ENCODE results near the gene KRTAP10-10. TPM values are rescaled to one million over a fixed set of nuclear protein-coding genes. Genes with fewer than 3 reads are reported as not detected.
"Not testable (repeated sequence)": the region's sequence is repeated elsewhere in the genome, so short reads cannot be mapped to it uniquely, and the experiment has no call there.

Gene KRTAP10-10
- total RNA-seq, 4 donors from 2014 or later: not detected

DNA sequence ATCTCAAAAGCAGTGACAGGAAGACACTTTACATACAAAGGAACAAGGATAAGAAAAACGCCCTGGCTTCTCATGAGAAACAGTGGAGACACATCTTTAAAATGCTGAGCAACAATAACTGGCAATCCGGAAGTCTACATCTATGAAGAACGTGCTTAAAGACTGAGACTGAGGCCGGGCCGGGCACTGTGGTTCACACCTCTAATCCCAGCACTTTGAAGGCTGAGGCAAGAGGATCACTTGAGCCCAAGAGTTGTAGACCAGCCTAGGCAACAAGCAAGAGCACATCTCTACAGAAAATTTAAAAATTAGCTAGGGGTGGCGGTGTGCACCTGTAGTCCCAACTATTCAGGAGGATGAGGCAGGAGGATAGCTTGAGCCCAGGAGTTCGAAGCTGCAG lies 46.9 kb downstream of the KRTAP10-10 start:
- ATAC-seq: no peak
- TF ChIP-seq, protein P1, sequence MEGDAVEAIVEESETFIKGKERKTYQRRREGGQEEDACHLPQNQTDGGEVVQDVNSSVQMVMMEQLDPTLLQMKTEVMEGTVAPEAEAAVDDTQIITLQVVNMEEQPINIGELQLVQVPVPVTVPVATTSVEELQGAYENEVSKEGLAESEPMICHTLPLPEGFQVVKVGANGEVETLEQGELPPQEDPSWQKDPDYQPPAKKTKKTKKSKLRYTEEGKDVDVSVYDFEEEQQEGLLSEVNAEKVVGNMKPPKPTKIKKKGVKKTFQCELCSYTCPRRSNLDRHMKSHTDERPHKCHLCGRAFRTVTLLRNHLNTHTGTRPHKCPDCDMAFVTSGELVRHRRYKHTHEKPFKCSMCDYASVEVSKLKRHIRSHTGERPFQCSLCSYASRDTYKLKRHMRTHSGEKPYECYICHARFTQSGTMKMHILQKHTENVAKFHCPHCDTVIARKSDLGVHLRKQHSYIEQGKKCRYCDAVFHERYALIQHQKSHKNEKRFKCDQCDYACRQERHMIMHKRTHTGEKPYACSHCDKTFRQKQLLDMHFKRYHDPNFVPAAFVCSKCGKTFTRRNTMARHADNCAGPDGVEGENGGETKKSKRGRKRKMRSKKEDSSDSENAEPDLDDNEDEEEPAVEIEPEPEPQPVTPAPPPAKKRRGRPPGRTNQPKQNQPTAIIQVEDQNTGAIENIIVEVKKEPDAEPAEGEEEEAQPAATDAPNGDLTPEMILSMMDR (IDR thresholded peaks at IDR 0.05): no peak
- no peak for TF ChIP-seq POLR2AphosphoS5 (IDR thresholded peaks at IDR 0.05)
- TF ChIP-seq EP300 (IDR thresholded peaks at IDR 0.05): no peak
- TF ChIP-seq POLR2A (IDR thresholded peaks at IDR 0.05): no peak
- Histone ChIP-seq H3K4me3 (no peak overlapping the region), H3K27ac (no peak overlapping the region), H3K27me3 (peaks cover 37% of the 10 kb centered on the region), H3K4me1 (no peaks in the 10 kb centered on the region), H3K36me3 (no peaks in the 10 kb centered on the region), H3K9me3 (no peaks in the 10 kb centered on the region)
- 63 to 82% methylated on average over 6 to 7 of the region's 7 CpGs for WGBS, 2 donors (ENCODE audit: low coverage in 1 of 2)

DNA sequence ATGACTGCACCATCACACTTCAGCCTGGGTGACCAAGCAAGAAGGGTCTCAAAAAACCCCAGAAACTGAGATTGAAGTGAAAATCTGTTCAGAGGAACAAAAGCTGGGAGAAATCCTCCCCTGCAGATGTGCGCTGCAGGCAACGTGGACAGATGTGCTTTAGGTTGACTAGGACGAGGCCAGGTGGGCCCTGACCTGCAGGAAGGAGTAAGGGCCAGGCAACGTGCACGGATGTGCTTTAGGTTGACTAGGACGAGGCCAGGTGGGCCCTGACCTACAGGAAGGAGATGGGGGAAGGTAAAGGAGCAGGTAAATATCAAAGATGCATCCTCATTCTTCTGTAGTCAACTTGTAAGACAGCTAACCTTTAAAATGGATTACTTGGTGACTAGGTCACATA lies 47.3 kb downstream of the KRTAP10-10 start:
- H3K4me1 ChIP-seq: no peaks in the 10 kb centered on the region
- no peak overlapping the region for H3K4me3 ChIP-seq
- no peak for ATAC-seq
- H3K36me3 ChIP-seq: no peaks in the 10 kb centered on the region
- no peak overlapping the region for H3K27ac ChIP-seq
- H3K27me3 ChIP-seq: peaks cover 38% of the 10 kb centered on the region
- no peak for TF ChIP-seq EP300 (IDR thresholded peaks at IDR 0.05)
- TF ChIP-seq, protein P1 (IDR thresholded peaks at IDR 0.05): no peak
- TF ChIP-seq POLR2AphosphoS5 (IDR thresholded peaks at IDR 0.05): no peak
- TF ChIP-seq POLR2A (IDR thresholded peaks at IDR 0.05): no peak
- no peaks in the 10 kb centered on the region for H3K9me3 ChIP-seq
- 58 to 92% methylated on average over 4 to 6 of the region's 6 CpGs for WGBS, 2 donors (ENCODE audit: low coverage in 1 of 2)

DNA sequence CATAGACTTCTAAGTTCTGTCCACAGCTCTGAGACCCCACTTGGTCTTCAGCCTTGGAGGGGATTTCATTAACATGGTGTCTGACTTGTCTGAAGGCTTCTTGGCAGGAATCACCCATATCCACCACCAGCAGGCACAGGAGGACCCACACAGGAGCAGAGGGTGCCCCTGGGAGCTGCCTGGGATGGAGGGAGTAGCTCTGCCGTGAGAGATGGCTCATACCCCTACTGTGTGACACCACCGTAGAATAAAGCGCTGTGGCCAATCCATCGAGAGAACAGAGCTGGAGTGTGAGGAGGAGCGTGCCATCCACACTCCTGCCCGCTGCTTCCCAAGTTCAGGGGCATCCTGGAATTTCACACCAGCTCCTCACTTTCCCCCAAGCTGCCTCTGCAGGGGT lies 47.9 kb downstream of the KRTAP10-10 start:
- not testable (repeated sequence) for H3K27ac ChIP-seq, H3K4me1 ChIP-seq, ATAC-seq, H3K4me3 ChIP-seq, H3K9me3 ChIP-seq, H3K36me3 ChIP-seq
- WGBS, 2 donors (ENCODE audit: low coverage in 1 of 2): 60 to 100% methylated on average over 1 to 3 of the region's 6 CpGs
- peaks cover 39% of the 10 kb centered on the region for H3K27me3 ChIP-seq

DNA sequence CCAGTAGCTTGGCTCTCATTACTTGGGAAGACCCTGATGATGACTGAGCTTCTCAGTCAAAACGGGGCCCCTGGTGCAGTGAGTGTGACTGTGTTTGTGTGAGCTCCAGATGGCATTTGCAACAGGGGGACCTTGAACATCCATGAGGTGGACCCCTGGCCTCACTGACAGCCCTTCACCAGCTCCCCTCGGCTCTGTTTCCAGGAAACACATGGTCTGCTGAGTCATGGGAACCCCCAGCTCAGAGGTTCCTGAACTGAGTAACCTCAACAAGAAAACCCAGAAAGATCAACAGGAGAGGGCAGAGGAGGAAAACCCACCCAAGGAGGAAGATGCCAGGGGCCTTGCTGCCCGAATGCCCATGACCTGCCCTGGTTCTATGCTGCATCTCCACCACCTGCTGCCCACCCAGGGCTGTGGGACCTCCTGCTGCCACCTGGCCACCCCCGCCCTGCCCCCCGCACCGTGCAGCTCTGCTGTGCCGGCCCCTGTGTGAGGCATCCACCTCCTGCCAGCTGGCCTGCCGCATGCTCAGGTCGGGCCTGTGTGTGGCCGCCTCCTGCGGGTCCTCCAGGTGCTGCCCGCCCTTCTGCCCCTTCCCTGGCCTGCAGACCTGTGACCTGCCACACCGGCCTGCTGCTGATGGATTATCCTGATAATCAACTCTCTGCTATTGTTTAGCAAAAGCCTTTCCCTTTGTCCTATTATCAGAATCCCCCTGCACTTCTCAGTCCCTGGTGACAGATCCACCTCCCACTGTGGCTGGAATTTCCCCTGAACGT lies 49.0 kb downstream of the KRTAP10-10 start:
- no peaks in the 10 kb centered on the region for H3K36me3 ChIP-seq
- no peak overlapping the region for H3K27ac ChIP-seq
- ATAC-seq: no peak
- no peaks in the 10 kb centered on the region for H3K9me3 ChIP-seq
- peaks cover 49% of the 10 kb centered on the region for H3K27me3 ChIP-seq
- no peak for TF ChIP-seq POLR2A (IDR thresholded peaks at IDR 0.05)
- no peak for TF ChIP-seq POLR2AphosphoS5 (IDR thresholded peaks at IDR 0.05)
- no peaks in the 10 kb centered on the region for H3K4me1 ChIP-seq
- no peak overlapping the region for H3K4me3 ChIP-seq
- WGBS, 2 donors (ENCODE audit: low coverage in 1 of 2): 19 to 29% methylated on average over 2 to 4 of the region's 14 CpGs

DNA sequence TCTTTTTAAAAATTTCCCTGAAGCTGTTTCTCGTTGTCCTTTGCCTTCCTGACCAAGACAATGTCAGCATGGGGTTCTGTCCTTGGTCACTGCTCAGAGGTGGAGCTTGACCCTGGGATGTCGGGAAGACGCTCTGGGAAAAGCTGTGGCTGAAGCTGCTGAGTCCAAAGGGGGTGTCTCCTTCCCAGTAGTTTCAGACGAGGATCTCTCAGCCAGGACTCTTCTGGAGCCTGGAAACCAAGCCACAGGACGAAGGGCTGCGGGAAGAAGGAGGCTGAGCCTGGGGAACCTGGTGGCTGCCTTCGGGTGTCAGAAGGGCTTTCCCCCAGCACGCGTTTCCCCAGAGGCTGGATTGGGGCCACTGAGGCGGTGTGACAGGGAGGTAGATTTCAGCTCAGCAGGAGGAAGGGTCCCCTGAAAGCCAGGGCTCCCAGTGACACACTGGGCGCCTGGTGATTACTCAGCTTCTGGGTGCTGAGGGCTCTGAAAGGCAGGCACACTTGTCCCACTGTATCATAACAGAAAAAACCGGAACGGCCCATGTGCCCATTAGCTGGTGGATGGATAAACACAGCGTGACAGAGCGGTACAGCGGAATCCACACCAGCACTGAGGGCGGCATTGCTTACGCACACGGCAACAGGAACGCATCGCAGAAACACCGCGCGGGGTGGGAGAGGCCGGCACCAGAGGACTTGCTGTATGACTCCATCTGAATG lies 49.8 kb downstream of the KRTAP10-10 start:
- 34 to 80% methylated on average over 1 to 5 of the region's 25 CpGs for WGBS, 2 donors (ENCODE audit: low coverage in 1 of 2)
- Histone ChIP-seq H3K36me3 (no peaks in the 10 kb centered on the region), H3K9me3 (no peaks in the 10 kb centered on the region), H3K4me1 (no peaks in the 10 kb centered on the region), H3K4me3 (no peak overlapping the region), H3K27ac (no peak overlapping the region), H3K27me3 (peaks cover 49% of the 10 kb centered on the region)
- no peak for ATAC-seq
- TF ChIP-seq POLR2A (IDR thresholded peaks at IDR 0.05) (no peak), POLR2AphosphoS5 (IDR thresholded peaks at IDR 0.05) (no peak), EP300 (IDR thresholded peaks at IDR 0.05) (no peak)
- TF ChIP-seq, protein P1 (IDR thresholded peaks at IDR 0.05): no peak

DNA sequence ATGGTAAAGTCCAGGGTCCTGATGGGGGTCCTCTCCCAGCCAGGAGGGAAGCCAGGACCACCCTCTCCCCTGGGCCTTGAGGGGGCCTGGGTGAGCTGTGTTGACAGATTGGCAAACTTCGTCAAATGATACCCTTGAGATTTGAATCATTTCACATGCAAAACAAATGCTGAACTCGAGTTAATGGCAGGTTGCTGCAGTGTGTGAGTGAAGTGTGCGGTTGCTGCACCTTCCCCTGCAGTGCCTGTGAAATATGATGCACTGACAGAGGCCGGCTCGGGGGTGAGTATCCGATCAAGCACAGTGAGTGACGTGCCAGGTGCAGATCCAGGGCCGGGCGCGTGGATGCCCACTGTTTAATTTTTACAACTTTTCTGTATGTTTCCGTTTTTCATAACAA lies 50.5 kb downstream of the KRTAP10-10 start:
- Histone ChIP-seq H3K27ac (no peak overlapping the region), H3K4me3 (no peak overlapping the region), H3K9me3 (peaks cover 0 to 4% (median 0%) of the 10 kb centered on the region in 3 donors), H3K4me1 (no peaks in the 10 kb centered on the region), H3K27me3 (peaks cover 48% of the 10 kb centered on the region), H3K36me3 (no peaks in the 10 kb centered on the region)
- no peak for ATAC-seq
- WGBS, 2 donors (ENCODE audit: low coverage in 1 of 2): 38 to 40% methylated on average over 5 to 11 of the region's 11 CpGs
- TF ChIP-seq POLR2A (IDR thresholded peaks at IDR 0.05) (no peak), POLR2AphosphoS5 (IDR thresholded peaks at IDR 0.05) (no peak), EP300 (IDR thresholded peaks at IDR 0.05) (no peak)
- TF ChIP-seq, protein P1 (IDR thresholded peaks at IDR 0.05): no peak

Data from gastroesophageal sphincter (tissue), 4 donors.